Common myeloid progenitor, CD34-positive (primary cell): Measurements from ENCODE around the gene MTARC2.
A peak's percentile ranks its signal among the peaks of the same experiment; 100 is the strongest.
"Not testable (repeated sequence)": the region's sequence is repeated elsewhere in the genome, so short reads cannot be mapped to it uniquely, and the experiment has no call there.

Experiments
- CTCF ChIA-PET: fragments of 350-600 bp; sonication (Branson Sonifier 250); formaldehyde crosslinking; loops from one replicate; lab custom pipeline; 2021; ENCODE audit warnings: antibody characterized with exemption; lab: Charles Lee
- POLR2A ChIA-PET: fragments of 350-600 bp; sonication (Branson Sonifier 250); formaldehyde crosslinking; loops from one replicate; lab custom pipeline; 2021; ENCODE audit warnings: antibody characterized with exemption; lab: Charles Lee
- DNase-seq, 3 donors: peaks; one replicate each; pipeline versions ENCODE4 v3.0.0 to v3.0.0-alpha.2; 2013
- H3K27ac ChIP-seq, 2 experiments: 1 replicate in 1 of 2; 2 replicates in 1 of 2; pipeline ENCODE4 v1.7.0; 2013; ENCODE audit warnings: inconsistent platforms in 2 of 2, low read length in 2 of 2, mild to moderate bottlenecking in 2 of 2, low read depth in 1 of 2, moderate library complexity in 1 of 2; ENCODE audit not compliant: severe bottlenecking in 2 of 2, insufficient read depth in 1 of 2, poor library complexity in 1 of 2
- H3K27me3 ChIP-seq, 5 experiments: replicated peaks in 2 of 5; 1 replicate in 3 of 5; 2 replicates in 2 of 5; pipeline versions ENCODE4 v1.6.1 to v1.7.0; 2013; ENCODE audit warnings: low read length in 4 of 5, mild to moderate bottlenecking in 2 of 5, moderate library complexity in 2 of 5, inconsistent platforms in 1 of 5; ENCODE audit not compliant: insufficient read depth in 5 of 5, control insufficient read depth in 4 of 5
- H3K36me3 ChIP-seq, 4 experiments: 1 replicate in 2 of 4; 2 replicates in 2 of 4; pipeline versions ENCODE4 v1.6.1 to v1.7.0; 2013; ENCODE audit warnings: low read length in 3 of 4, control low read depth in 1 of 4, mild to moderate bottlenecking in 1 of 4; ENCODE audit not compliant: control insufficient read depth in 4 of 4, insufficient read depth in 4 of 4
- H3K4me1 ChIP-seq, 4 experiments: 1 replicate in 3 of 4; 2 replicates in 1 of 4; pipeline versions ENCODE4 v1.6.1 to v1.7.1; 2013; ENCODE audit warnings: low read length in 3 of 4, mild to moderate bottlenecking in 3 of 4, control low read depth in 1 of 4, inconsistent platforms in 1 of 4, moderate library complexity in 1 of 4; ENCODE audit not compliant: control insufficient read depth in 4 of 4, insufficient read depth in 4 of 4; ENCODE audit errors: control extremely low read depth in 1 of 4
- H3K4me3 ChIP-seq, 7 experiments: 1 replicate in 4 of 7; 2 replicates in 3 of 7; pipeline versions ENCODE4 v1.5.1 to v1.7.0; 2013; ENCODE audit warnings: mild to moderate bottlenecking in 7 of 7, low read length in 6 of 7, moderate library complexity in 6 of 7, inconsistent platforms in 2 of 7, low read depth in 2 of 7, control low read depth in 1 of 7; ENCODE audit not compliant: insufficient read depth in 4 of 7, control insufficient read depth in 1 of 7; ENCODE audit errors: extremely low read depth in 1 of 7
- H3K9me3 ChIP-seq, 5 experiments: 1 replicate in 4 of 5; 2 replicates in 1 of 5; pipeline versions ENCODE4 v1.6.1 to v1.7.1; 2013; ENCODE audit warnings: low read length in 4 of 5, mild to moderate bottlenecking in 2 of 5, inconsistent platforms in 1 of 5, low read depth in 1 of 5, moderate library complexity in 1 of 5; ENCODE audit not compliant: control insufficient read depth in 4 of 5, insufficient read depth in 2 of 5; ENCODE audit errors: control extremely low read depth in 1 of 5
- WGBS: methylation state at CpG from one replicate; pipeline ENCODE4 v1.1.5; 2013; ENCODE audit not compliant: insufficient coverage; 5-methylcytosine and 5-hydroxymethylcytosine counted together

MTARC2 gene

DNA sequence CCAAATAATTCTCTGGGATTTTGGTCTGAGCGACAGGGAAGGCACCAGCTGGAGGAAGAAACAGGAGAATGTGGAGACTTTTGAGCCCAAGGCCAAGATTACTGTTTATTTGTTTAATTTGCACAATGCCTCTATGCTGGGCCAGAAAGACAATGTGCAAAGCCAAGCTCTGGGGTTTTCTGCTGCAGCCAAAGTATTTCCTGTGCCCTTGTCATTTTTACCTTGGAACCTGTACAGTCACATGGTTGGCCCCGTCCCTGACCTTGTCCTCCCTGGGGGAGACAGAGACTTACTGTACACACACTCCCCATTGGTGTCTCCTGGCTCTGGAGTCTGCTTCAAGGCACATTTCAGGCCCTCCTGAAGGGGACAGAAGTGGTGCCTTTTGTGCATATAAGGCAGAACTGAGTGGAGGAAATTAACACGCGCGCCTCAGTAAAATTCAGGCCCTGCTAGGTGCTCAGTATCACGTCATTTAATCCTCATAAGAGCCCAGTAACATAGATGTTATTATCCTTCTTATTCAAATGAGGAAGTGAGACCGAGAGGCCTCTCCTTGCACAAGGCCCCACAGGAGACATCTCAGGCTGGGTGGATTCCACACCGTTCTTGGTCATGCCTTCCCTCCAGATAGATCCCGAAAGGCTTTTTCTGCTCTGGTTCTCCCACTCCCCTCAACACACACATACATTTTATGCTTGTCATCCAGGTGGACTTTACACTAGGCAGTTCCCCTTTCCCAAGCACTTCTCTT is 36.9 kb upstream of the MTARC2 start:
- WGBS = 82% methylated on average over 8 of the region's 9 CpGs
- peaks cover 0 to 9% (median 2%) of the 10 kb centered on the region in 5 experiments for H3K9me3 ChIP-seq

DNA sequence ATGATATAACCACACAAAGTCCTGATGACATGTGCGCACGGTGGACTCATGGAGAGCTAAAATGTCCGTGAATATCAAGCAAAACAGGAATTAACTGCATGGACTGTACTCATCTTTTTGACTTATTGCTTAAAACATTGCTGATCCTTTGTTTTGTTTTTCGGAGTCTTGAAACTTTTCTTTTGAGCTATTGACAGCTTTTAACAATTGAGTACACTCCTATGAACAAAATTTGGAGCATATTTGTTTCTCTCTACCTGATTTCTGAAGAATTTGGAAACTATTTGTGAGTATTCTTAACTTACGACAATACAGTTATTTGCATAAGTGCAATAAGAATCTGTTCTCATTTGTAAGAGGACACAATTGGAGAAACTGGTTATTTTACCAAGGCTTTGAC is 32.1 kb upstream of the MTARC2 start:
- POLR2A ChIA-PET, CTCF ChIA-PET, H3K27ac ChIP-seq, H3K4me3 ChIP-seq, H3K36me3 ChIP-seq, DNase-seq, H3K4me1 ChIP-seq, H3K27me3 ChIP-seq: not testable (repeated sequence)
- WGBS = 94% methylated on average over 4 of the region's 5 CpGs
- peaks cover 0 to 13% (median 3%) of the 10 kb centered on the region in 5 experiments for H3K9me3 ChIP-seq

More for the DNA sequence above, 36.9 kb upstream of the MTARC2 start:
- Histone ChIP-seq H3K36me3 (no peaks in the 10 kb centered on the region), H3K4me1 (no peaks in the 10 kb centered on the region), H3K27ac (no peak overlapping the region), H3K27me3 (no peaks in the 10 kb centered on the region), H3K4me3 (no peak overlapping the region)
- peak in 1 of 3 donors; percentile 17 for DNase-seq
- CTCF ChIA-PET = no interaction called here
- POLR2A ChIA-PET = no interaction called here

DNA sequence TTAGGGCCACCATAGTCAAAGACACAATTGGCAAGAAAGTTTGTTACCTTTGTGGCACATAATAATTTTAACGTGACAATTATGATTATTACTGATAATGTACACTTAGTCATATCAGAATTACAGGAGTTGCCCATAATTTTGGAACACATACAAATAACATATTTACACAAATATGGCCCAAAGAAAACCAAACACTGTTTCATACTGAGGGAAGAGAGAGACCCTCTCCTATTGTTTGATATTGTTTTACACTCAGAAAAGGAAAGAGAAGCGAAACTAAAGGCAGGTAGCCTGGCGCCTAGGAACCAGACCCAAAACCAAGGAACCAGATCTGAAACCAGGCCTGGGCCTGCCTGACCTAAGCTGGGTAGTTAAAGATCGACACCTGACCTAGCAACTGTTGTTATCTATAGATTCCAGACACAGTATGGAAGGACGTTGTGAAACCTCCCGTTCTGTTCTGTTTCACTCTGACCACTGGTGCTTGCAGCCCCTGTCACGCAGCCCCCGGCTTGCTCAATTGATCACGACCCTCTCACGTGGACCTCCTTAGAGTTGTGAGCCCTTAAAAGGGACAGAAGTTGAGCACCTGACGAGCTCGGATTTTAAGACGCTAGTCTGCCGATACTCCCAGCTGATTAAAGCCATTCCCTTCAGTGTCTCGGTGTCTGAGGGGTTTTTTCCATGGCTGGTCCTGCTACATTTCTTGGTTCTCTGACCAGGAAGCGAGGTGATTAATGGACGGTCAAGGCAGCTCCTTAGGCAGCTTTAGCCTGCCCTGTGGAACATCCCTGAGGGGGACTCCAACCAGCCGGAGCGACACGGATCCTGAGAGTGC is 30.1 kb upstream of the MTARC2 start:
- H3K4me3 ChIP-seq = no peak overlapping the region
- no peaks in the 10 kb centered on the region for H3K27me3 ChIP-seq
- H3K9me3 ChIP-seq = peaks cover 0 to 13% (median 3%) of the 10 kb centered on the region in 5 experiments
- 92% methylated on average over 19 of the region's 20 CpGs for WGBS
- ChIA-PET POLR2A (no interaction called here), CTCF (interaction anchor here (1.3 kb wide), 1 partner anchor 15 kb away, joined by 4 read pairs; no protein-coding TSS in a partner anchor)
- peaks cover 0 to 9% (median 0%) of the 10 kb centered on the region in 4 experiments for H3K4me1 ChIP-seq
- DNase-seq = no peak
- no peaks in the 10 kb centered on the region for H3K36me3 ChIP-seq
- no peak overlapping the region for H3K27ac ChIP-seq

DNA sequence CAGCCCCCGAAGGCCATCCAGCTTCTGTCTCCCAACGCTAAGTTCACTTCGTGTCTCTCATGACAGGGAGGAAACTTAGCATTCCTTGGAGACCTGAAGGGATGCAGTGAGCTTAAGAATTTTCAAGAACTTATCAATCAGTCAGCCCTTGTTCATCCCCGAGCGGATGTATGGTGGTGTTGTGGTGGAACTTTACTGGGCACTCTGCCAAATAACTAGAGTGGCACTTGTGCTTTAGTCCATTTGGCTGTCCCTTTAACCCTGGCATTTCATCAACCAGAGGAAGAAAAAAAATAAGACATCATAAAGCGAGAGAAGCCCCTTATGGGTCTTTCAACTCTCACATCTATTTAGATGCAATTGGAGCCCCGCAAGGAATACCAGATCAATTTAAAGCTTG is 26.9 kb upstream of the MTARC2 start:
- POLR2A ChIA-PET = interaction anchor here (0.7 kb wide), 1 partner anchor 9 kb away, joined by 3 read pairs; no protein-coding TSS in a partner anchor
- 29% methylated on average over 3 of the region's 7 CpGs for WGBS
- H3K4me3 ChIP-seq, H3K27me3 ChIP-seq, H3K27ac ChIP-seq, H3K4me1 ChIP-seq, H3K36me3 ChIP-seq, H3K9me3 ChIP-seq: not testable (repeated sequence)
- CTCF ChIA-PET = interaction anchor here (1.3 to 1.7 kb wide), 2 partner anchors 13 to 30 kb away, joined by 4 to 7 read pairs; no protein-coding TSS in a partner anchor
- peak; percentile 44 to 81 (median 74) for DNase-seq

GRCh38 chr1:220726634-220727033 is 21.5 kb upstream of the MTARC2 start:
- Histone ChIP-seq H3K4me3 (no peak overlapping the region), H3K27me3 (no peaks in the 10 kb centered on the region), H3K9me3 (no peaks in the 10 kb centered on the region), H3K4me1 (peaks cover 0 to 4% (median 0%) of the 10 kb centered on the region in 4 experiments), H3K36me3 (no peaks in the 10 kb centered on the region), H3K27ac (no peak overlapping the region)
- no peak for DNase-seq
- CTCF ChIA-PET = interaction anchor here (0.9 to 1.0 kb wide), 2 partner anchors 204 to 446 kb away, joined by 3 read pairs; no protein-coding TSS in a partner anchor
- 94% methylated on average over 3 of the region's 3 CpGs for WGBS
- POLR2A ChIA-PET = no interaction called here

GRCh38 chr1:220727519-220727918 is 20.6 kb upstream of the MTARC2 start:
- DNase-seq = no peak
- WGBS = no CpG with 5 or more reads among the region's 1 CpG
- Histone ChIP-seq H3K4me1 (peaks cover 0 to 1% (median under 1%) of the 10 kb centered on the region in 4 experiments), H3K27ac (no peak overlapping the region), H3K36me3 (no peaks in the 10 kb centered on the region), H3K4me3 (no peak overlapping the region), H3K27me3 (no peaks in the 10 kb centered on the region), H3K9me3 (no peaks in the 10 kb centered on the region)
- ChIA-PET CTCF (interaction anchor here (1.0 to 1.5 kb wide), 3 partner anchors 15 to 205 kb away, joined by 3 to 6 read pairs (median 3); no protein-coding TSS in a partner anchor), POLR2A (no interaction called here)
